ENCODE measurements around the gene SP110.

DNA sequence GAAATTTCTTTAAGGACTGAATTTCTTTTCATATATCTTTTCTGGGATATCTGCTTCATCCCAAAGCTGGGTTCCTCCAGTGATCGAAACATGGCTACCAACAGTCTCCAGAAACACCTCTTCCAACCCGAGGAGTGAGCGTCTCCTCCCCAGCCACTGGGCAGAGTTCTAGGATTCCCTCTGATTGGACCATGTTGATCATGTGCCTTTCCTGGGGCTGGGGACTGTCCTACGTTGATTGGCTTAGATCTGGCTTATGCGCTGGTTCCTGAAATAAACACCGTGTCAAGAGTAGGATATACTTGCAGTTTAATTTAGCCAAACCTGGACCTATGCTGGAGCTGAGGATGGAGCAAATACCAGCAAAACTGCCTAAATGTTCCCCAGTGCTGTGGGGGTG, 95.5 kb downstream of the SP110 start:
- no peak for TF ChIP-seq GATA2 (IDR thresholded peaks at IDR 0.05; ENCODE audit: low read depth, low read length)
- no peak for TF ChIP-seq GATA3 (IDR thresholded peaks at IDR 0.05; ENCODE audit: low read depth, low read length)
